GM06990 (cell line): Measurements from ENCODE around the gene CSTB.

Experiments
- DNase-seq: peaks from one replicate; pipeline ENCODE4 v3.0.0-alpha.2; 2011; ENCODE audit not compliant: insufficient read length; ENCODE audit errors: extremely low read depth
- H3K27me3 ChIP-seq: replicated peaks from 2 replicates; pipeline ENCODE4 v1.6.0; 2011; ENCODE audit warnings: low read length; ENCODE audit not compliant: control insufficient read depth, insufficient read depth
- H3K36me3 ChIP-seq: 2 replicates; pipeline ENCODE4 v1.5.1; 2011; ENCODE audit warnings: low read length; ENCODE audit not compliant: control insufficient read depth, insufficient read depth
- H3K4me3 ChIP-seq: replicated peaks from 2 replicates; pipeline ENCODE4 v1.5.1; 2011; ENCODE audit warnings: low read depth, mild to moderate bottlenecking, control low read depth, low read length
- TF ChIP-seq, protein P1 (sequence below): IDR thresholded peaks from 2 replicates; pipeline ENCODE4 v1.5.1; 2011; ENCODE audit warnings: low read length, control low read depth, mild to moderate bottlenecking, inconsistent platforms; ENCODE audit not compliant: insufficient read depth, poor library complexity, severe bottlenecking

Gene CSTB

DNA sequence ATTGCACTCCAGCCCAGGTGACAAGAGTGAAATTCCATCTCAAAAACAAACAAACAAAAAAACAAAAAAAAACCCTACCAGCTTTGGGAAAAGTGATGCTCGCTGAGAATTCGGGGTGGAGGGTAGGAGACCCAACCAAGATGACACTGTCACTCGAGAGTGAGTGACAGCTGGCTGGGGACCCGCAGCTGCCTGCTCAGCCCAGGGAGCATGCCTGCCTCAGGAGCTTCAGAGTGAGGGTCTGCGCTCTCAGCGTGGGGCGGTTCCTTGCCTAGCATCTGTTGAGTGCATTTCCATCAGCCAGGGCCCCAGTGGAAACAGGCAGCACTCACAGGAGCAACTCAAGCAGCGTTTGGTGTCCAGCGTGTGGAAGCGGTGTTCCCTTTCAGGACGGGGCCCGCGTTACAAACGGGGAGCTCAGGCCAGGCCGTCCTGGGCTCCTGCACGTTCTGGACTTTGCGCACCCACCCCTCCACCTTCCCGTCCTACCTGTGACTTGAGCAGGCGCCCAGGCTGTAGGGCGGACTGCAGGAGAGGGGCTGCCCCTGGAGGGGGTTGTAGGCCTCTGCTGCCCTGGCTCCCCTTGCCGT, 5.9 kb downstream of the CSTB start:
- Histone ChIP-seq H3K27me3 (no peaks in the 10 kb centered on the region), H3K36me3 (peaks cover 5% of the 10 kb centered on the region), H3K4me3 (no peak overlapping the region)
- TF ChIP-seq, protein P1, sequence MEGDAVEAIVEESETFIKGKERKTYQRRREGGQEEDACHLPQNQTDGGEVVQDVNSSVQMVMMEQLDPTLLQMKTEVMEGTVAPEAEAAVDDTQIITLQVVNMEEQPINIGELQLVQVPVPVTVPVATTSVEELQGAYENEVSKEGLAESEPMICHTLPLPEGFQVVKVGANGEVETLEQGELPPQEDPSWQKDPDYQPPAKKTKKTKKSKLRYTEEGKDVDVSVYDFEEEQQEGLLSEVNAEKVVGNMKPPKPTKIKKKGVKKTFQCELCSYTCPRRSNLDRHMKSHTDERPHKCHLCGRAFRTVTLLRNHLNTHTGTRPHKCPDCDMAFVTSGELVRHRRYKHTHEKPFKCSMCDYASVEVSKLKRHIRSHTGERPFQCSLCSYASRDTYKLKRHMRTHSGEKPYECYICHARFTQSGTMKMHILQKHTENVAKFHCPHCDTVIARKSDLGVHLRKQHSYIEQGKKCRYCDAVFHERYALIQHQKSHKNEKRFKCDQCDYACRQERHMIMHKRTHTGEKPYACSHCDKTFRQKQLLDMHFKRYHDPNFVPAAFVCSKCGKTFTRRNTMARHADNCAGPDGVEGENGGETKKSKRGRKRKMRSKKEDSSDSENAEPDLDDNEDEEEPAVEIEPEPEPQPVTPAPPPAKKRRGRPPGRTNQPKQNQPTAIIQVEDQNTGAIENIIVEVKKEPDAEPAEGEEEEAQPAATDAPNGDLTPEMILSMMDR: no peak
- DNase-seq: no peak

DNA sequence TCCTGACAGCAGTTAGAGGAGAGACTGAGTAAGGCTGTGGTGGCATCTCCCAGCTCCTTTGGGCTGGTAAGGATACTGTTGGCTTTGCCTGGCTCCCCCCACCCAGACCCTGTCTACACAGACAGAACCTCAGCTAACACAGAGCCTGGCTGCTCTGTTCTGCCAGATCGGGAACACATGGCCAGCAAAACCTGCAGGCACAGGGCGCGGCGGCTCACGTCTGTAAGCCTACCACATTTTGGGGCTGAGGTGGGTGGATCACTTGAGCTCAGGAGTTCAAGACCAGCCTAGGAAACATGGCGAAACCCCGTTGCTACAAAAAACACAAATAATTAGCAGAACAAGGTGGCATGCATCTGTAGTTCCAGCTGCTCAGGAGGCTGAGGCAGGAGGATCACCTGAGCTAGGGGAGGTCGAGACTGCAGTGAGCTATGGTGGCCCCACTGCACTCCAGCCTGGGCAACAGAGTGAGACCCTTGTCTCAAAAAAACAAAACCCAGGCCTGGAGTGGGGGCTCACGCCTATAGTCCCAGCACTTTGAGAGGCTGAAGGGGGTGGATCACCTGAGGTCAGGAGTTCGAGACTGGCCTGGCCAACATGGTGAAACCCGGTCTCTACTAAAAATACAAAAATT, 6.7 kb downstream of the CSTB start:
- DNase-seq: no peak
- Histone ChIP-seq H3K27me3 (no peaks in the 10 kb centered on the region), H3K4me3 (no peak overlapping the region), H3K36me3 (peaks cover 5% of the 10 kb centered on the region)
- TF ChIP-seq, protein P1: no peak

DNA sequence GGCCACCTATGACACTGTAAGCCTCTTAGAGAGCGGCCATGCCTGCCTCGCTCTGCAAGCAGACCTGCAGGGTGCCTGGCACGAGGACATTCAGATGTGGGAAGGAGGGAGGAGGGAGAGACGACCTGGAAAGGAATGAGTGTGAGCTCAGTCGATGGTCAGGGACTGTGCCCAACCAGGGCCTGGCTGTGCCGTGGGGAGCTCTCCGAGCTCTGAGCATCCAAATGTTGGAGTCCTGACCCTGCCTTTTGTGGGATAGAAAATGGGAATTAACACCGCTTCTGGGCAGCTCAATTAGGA, 7.3 kb downstream of the CSTB start:
- Histone ChIP-seq H3K36me3 (peaks cover 7% of the 10 kb centered on the region), H3K4me3 (no peak overlapping the region), H3K27me3 (no peaks in the 10 kb centered on the region)
- TF ChIP-seq, protein P1: no peak
- no peak for DNase-seq

DNA sequence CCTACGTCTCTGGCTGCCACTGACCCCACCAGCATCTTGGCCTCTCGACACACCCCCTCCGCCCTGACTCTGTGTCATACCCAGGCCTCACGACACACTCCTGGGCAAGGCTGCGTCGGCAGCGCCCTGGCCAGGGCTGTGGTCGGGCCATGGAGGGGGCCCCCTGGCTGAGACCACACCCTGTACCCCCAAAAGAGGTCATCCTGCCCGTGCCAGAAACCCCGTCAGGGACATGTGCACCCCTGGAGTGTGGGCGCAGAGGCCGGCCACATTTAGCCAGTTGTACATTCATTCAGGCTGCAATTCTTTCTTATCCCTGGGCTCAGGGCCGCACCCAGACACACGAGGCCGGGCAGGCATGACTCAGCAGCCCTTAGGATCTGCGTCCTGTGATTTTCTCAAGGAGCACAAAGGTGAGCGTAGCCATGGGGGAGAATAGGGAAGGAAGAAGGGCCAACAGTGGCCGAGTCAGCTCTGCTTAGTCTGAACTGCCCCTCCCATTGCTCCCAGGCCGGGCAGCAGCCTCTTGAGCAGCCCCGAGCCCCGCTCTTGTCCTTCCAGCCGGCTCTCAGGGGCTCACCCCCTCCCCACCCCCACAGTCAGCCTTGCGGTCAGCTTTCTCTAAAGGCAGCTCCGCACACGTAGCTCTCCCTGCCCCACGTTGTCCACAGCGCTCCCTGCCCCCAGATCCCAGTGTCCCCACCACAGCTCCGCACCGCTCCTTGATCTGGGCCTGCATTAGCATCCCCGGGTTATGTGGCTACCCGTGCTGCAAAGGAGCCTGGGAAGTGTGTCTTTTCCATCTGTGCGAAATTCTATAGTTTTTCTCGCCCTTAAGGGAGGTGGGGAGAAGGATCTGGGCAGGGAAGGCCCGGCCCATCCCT, 7.9 kb downstream of the CSTB start:
- DNase-seq: no peak
- Histone ChIP-seq H3K36me3 (peaks cover 4% of the 10 kb centered on the region), H3K27me3 (no peaks in the 10 kb centered on the region), H3K4me3 (no peak overlapping the region)
- TF ChIP-seq, protein P1: no peak

DNA sequence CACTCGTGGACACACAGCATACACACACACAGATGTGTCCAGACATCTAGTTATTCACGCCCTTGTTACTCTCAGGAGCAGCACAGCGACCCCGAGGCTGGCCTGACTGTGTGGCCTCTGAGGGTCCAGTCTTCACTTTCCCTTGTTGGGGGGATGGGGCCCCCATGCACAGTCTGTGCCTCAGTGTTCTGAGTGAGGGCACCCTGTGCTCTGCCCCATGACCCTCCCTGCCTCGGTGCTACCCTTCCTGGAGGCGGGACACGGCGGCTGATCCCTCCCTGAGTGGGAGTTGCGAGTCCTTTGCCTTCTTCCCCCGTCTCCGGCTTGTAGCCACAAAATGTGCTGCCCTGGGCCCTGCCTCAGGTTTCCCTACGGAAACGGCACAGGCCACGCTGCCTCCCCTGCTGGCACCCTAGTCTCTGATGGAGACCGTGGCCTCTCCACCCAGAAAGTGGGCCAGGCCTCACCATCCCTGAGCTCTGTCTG, 8.6 kb downstream of the CSTB start:
- Histone ChIP-seq H3K27me3 (no peaks in the 10 kb centered on the region), H3K4me3 (no peak overlapping the region), H3K36me3 (peaks cover 2% of the 10 kb centered on the region)
- DNase-seq: no peak
- TF ChIP-seq, protein P1: no peak
